HG03439 (cell line): ENCODE results near the gene ABT1.

Experiments
- ATAC-seq: cut with Tn5 transposase; IDR thresholded peaks from one replicate; pipeline ENCODE4 v1.9.1; 2021; ENCODE audit warnings: mild to moderate bottlenecking, moderate library complexity; ENCODE audit not compliant: unreplicated experiment

ABT1 gene

GRCh38 chr6:26602262-26602661 is 5.5 kb downstream of the ABT1 start:
- no peak for ATAC-seq

GRCh38 chr6:26604026-26604425 is 7.3 kb downstream of the ABT1 start:
- no peak for ATAC-seq

- ATAC-seq = no peak
Observed at GRCh38 chr6:26604797-26605196, 8.0 kb downstream of the ABT1 start.

GRCh38 chr6:26607434-26608230 is 10.9 kb downstream of the ABT1 start:
- ATAC-seq = peak; percentile 84

GRCh38 chr6:26609463-26609862 is 12.7 kb downstream of the ABT1 start:
- ATAC-seq = no peak

- ATAC-seq = no peak
Observed at GRCh38 chr6:26611599-26611998, 14.8 kb downstream of the ABT1 start.

GRCh38 chr6:26613201-26613600 is 16.4 kb downstream of the ABT1 start:
- ATAC-seq = no peak

- no peak for ATAC-seq
Observed at GRCh38 chr6:26613689-26614683, 17.2 kb downstream of the ABT1 start.

- ATAC-seq = no peak
Observed at GRCh38 chr6:26623339-26623859, 26.6 kb downstream of the ABT1 start.

- no peak for ATAC-seq
Observed at GRCh38 chr6:26624557-26624956, 27.8 kb downstream of the ABT1 start.

- no peak for ATAC-seq
Observed at GRCh38 chr6:26627843-26628242, 31.1 kb downstream of the ABT1 start.

GRCh38 chr6:26629359-26629758 is 32.6 kb downstream of the ABT1 start:
- no peak for ATAC-seq

- ATAC-seq = no peak
Observed at GRCh38 chr6:26640806-26641205, 44.1 kb downstream of the ABT1 start.

- ATAC-seq = no peak
Observed at GRCh38 chr6:26646074-26646473, 49.3 kb downstream of the ABT1 start.
